Ishikawa (cell line): Measurements from ENCODE around the gene NWD2.

Source experiments
- FOXM1 ChIP-seq: IDR thresholded peaks from 2 replicates; pipeline ENCODE4 v1.6.1; 2012; ENCODE audit warnings: low read depth, borderline replicate concordance
- YY1 ChIP-seq: IDR thresholded peaks from 2 replicates; pipeline ENCODE4 v1.6.1; 2012; ENCODE audit warnings: low read depth
- TF ChIP-seq, protein P1 (sequence below): IDR thresholded peaks from 2 replicates; pipeline ENCODE4 v1.6.1; 2012; ENCODE audit warnings: low read depth, mild to moderate bottlenecking

DNA sequence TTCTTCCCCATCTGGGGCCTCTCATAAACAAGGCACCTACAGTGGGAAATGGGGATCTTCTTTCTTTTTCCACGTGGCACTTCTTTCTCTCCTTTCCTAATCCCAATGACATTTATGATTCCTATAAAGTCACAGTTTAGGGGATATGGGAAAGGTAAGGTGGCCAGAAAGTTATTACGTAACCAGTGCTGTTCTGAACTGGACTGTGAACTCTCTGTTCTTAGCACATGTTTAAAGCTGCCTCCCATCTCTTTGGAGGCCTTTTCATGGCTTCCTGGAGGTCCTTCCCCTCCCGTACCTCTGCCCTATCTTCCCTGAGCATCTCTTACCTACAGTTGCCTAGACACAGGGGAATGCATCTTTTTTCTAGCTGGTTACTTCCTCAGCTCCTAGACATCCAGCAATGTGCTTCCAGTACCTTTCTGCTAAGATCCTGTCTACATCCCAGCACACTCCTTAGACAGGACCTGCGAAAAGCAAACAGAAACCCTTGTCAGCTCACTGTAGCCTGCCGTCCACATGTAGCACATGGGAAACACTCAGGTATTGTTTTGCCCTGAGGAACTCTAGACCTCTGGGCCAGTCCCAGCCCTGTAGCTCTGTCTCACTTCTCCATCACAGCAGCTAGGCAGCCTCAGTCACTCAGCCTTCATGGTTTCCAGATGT is 195.4 kb downstream of the NWD2 start:
- TF ChIP-seq YY1 = no peak
- no peak for TF ChIP-seq FOXM1
- TF ChIP-seq, protein P1, sequence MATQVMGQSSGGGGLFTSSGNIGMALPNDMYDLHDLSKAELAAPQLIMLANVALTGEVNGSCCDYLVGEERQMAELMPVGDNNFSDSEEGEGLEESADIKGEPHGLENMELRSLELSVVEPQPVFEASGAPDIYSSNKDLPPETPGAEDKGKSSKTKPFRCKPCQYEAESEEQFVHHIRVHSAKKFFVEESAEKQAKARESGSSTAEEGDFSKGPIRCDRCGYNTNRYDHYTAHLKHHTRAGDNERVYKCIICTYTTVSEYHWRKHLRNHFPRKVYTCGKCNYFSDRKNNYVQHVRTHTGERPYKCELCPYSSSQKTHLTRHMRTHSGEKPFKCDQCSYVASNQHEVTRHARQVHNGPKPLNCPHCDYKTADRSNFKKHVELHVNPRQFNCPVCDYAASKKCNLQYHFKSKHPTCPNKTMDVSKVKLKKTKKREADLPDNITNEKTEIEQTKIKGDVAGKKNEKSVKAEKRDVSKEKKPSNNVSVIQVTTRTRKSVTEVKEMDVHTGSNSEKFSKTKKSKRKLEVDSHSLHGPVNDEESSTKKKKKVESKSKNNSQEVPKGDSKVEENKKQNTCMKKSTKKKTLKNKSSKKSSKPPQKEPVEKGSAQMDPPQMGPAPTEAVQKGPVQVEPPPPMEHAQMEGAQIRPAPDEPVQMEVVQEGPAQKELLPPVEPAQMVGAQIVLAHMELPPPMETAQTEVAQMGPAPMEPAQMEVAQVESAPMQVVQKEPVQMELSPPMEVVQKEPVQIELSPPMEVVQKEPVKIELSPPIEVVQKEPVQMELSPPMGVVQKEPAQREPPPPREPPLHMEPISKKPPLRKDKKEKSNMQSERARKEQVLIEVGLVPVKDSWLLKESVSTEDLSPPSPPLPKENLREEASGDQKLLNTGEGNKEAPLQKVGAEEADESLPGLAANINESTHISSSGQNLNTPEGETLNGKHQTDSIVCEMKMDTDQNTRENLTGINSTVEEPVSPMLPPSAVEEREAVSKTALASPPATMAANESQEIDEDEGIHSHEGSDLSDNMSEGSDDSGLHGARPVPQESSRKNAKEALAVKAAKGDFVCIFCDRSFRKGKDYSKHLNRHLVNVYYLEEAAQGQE = no peak
